HepG2 (cell line): ENCODE measurements around the gene CD3G. TPM values are rescaled to one million over a fixed set of nuclear protein-coding genes. Genes with fewer than 3 reads are reported as not detected.
A peak's percentile ranks its signal among the peaks of the same experiment; 100 is the strongest.

Source experiments
- DBP ChIP-seq: sonication (generic); formaldehyde crosslinking; IDR thresholded peaks from 2 replicates; pipeline ENCODE4 v1.4.0; 2020; ENCODE audit warnings: missing genetic modification reagents; ENCODE audit errors: not compliant biosample characterization
- DR1 ChIP-seq: sonication (generic); formaldehyde crosslinking; IDR thresholded peaks from 2 replicates; pipeline ENCODE4 v1.8.0; 2021; ENCODE audit warnings: mild to moderate bottlenecking, missing genetic modification reagents, inconsistent platforms
- LCORL ChIP-seq, 2 experiments: fragments of 450-650 bp in 1 of 2; sonication (generic) in 1 of 2; formaldehyde crosslinking in 1 of 2; IDR thresholded peaks; 2 replicates each; pipeline versions ENCODE4 v1.5.0 to v1.6.1; 2017 to 2020; ENCODE audit warnings: antibody characterized with exemption in 1 of 2, missing genetic modification reagents in 1 of 2
- POLR2AphosphoS5 ChIP-seq: IDR thresholded peaks from 2 replicates; pipeline ENCODE4 v1.6.1; 2012; ENCODE audit warnings: low read depth, low read length
- SOX13 ChIP-seq, 3 experiments: fragments of 450-650 bp in 1 of 3; sonication (generic) in 1 of 3; formaldehyde crosslinking in 1 of 3; IDR thresholded peaks in 2 of 3; conservative IDR thresholded peaks in 1 of 3; 2 replicates each; pipeline versions ENCODE4 v1.5.0 to v1.6.1; 2016 to 2020; ENCODE audit warnings: antibody characterized with exemption in 1 of 3, mild to moderate bottlenecking in 1 of 3, missing compliant biosample characterization in 1 of 3, missing genetic modification reagents in 1 of 3, moderate library complexity in 1 of 3
- SP5 ChIP-seq: IDR thresholded peaks from 2 replicates; pipeline ENCODE4 v1.6.1; 2016; ENCODE audit warnings: low read depth, borderline replicate concordance
- THYN1 ChIP-seq: sonication (generic); formaldehyde crosslinking; IDR thresholded peaks from 2 replicates; pipeline ENCODE4 v1.8.1; 2023; ENCODE audit warnings: low read depth, mild to moderate bottlenecking, moderate library complexity, missing genetic modification reagents, borderline replicate concordance
- ZFP41 ChIP-seq: sonication (generic); formaldehyde crosslinking; IDR thresholded peaks from 2 replicates; pipeline ENCODE4 v1.4.0; 2020; ENCODE audit warnings: mild to moderate bottlenecking, missing genetic modification reagents, borderline replicate concordance
- ZNF331 ChIP-seq: sonication (generic); formaldehyde crosslinking; IDR thresholded peaks from 2 replicates; pipeline ENCODE4 v1.4.0; 2020; ENCODE audit warnings: missing genetic modification reagents
- ZNF382 ChIP-seq: sonication (generic); formaldehyde crosslinking; IDR thresholded peaks from 2 replicates; pipeline ENCODE4 v1.5.0; 2020; ENCODE audit warnings: missing genetic modification reagents, mild to moderate bottlenecking, borderline replicate concordance
- ZNF407 ChIP-seq: sonication (generic); formaldehyde crosslinking; IDR thresholded peaks from one replicate; pipeline ENCODE4 v1.5.1; 2020; ENCODE audit warnings: mild to moderate bottlenecking, missing genetic modification reagents; ENCODE audit errors: not compliant biosample characterization
- ZNF597 ChIP-seq: sonication (generic); formaldehyde crosslinking; IDR thresholded peaks from 2 replicates; pipeline ENCODE4 v1.5.0; 2020; ENCODE audit warnings: missing genetic modification reagents
- ZNF747 ChIP-seq: sonication (generic); formaldehyde crosslinking; IDR thresholded peaks from 2 replicates; pipeline ENCODE4 v1.8.1; 2023; ENCODE audit warnings: missing genetic modification reagents, mild to moderate bottlenecking, borderline replicate concordance
- polyA plus RNA-seq, 8 experiments: library from polyadenylated mRNA; depleted of rRNA in 3 of 8; stranded (reverse) in 7 of 8; unstranded in 1 of 8; fragments of >200 nt; fragmentation: Illumina TruSeq in 4 of 8; extraction: Trizol in 4 of 8; gene quantifications; 2 replicates each; pipeline versions ENCODE4 v1.2.1 to v1.2.3, GENCODE V29; 2011 to 2016; ENCODE audit warnings: low read depth in 4 of 8, missing spikeins in 1 of 8, mixed read lengths in 1 of 8; ENCODE audit not compliant: insufficient read depth in 1 of 8
- total RNA-seq, 5 experiments: library from RNA; depleted of rRNA; stranded (reverse); fragments of >200 nt; fragmentation: Illumina TruSeq; extraction: Trizol; gene quantifications; 2 replicates each; pipeline ENCODE4 v1.2.3, GENCODE V29; 2016; ENCODE audit warnings: low read depth in 1 of 5
- TF ChIP-seq, protein P1 (sequence below): sonication (generic); formaldehyde crosslinking; IDR thresholded peaks from 2 replicates; pipeline ENCODE4 v1.8.1; 2022; ENCODE audit warnings: mild to moderate bottlenecking, missing genetic modification reagents
- TF ChIP-seq, protein P2 (sequence below): sonication (generic); formaldehyde crosslinking; IDR thresholded peaks from 2 replicates; pipeline ENCODE4 v1.8.0; 2022; ENCODE audit warnings: mild to moderate bottlenecking, missing genetic modification reagents, moderate library complexity

Gene CD3G
- total and polyA plus RNA-seq, 2 of the 13 experiments (the other 11 are each of a cell fraction or from before 2014, with no cell fraction given): not detected

GRCh38 chr11:118359295-118359958 lies 15.3 kb downstream of the CD3G start, which contains the start of gene UBE4A (continued):
- no peak for TF ChIP-seq ZNF597 (CRISPR knock-in tag)
- TF ChIP-seq ZFP41 (CRISPR knock-in tag): no peak
- no peak for TF ChIP-seq ZNF407 (CRISPR knock-in tag)
- no peak; the same call in 1 of the 2 replicates for TF ChIP-seq LCORL (IDR thresholded peaks at IDR 0.05)
- no peak for TF ChIP-seq LCORL (CRISPR knock-in tag; IDR thresholded peaks at IDR 0.05)
- TF ChIP-seq DR1 (CRISPR knock-in tag): no peak
- no peak for TF ChIP-seq ZNF747
- TF ChIP-seq, protein P1, sequence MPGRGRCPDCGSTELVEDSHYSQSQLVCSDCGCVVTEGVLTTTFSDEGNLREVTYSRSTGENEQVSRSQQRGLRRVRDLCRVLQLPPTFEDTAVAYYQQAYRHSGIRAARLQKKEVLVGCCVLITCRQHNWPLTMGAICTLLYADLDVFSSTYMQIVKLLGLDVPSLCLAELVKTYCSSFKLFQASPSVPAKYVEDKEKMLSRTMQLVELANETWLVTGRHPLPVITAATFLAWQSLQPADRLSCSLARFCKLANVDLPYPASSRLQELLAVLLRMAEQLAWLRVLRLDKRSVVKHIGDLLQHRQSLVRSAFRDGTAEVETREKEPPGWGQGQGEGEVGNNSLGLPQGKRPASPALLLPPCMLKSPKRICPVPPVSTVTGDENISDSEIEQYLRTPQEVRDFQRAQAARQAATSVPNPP (CRISPR knock-in tag): no peak
- TF ChIP-seq DBP: no peak
- TF ChIP-seq ZNF382 (CRISPR knock-in tag): no peak
- TF ChIP-seq SP5 (CRISPR knock-in tag): peak; percentile 39; the same call in 1 of the 2 replicates
- no peak for TF ChIP-seq SOX13 (IDR thresholded peaks at IDR 0.05)
- no peak; a peak in 1 of 4 replicates for TF ChIP-seq SOX13 (CRISPR knock-in tag; conservative IDR thresholded peaks at IDR 0.05 in 1 of 2, IDR thresholded peaks at IDR 0.05 in 1 of 2)
- no peak for TF ChIP-seq THYN1 (CRISPR knock-in tag)
- peak; percentile 96 for TF ChIP-seq POLR2AphosphoS5
- TF ChIP-seq, protein P2, sequence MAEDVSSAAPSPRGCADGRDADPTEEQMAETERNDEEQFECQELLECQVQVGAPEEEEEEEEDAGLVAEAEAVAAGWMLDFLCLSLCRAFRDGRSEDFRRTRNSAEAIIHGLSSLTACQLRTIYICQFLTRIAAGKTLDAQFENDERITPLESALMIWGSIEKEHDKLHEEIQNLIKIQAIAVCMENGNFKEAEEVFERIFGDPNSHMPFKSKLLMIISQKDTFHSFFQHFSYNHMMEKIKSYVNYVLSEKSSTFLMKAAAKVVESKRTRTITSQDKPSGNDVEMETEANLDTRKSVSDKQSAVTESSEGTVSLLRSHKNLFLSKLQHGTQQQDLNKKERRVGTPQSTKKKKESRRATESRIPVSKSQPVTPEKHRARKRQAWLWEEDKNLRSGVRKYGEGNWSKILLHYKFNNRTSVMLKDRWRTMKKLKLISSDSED (CRISPR knock-in tag): no peak
- TF ChIP-seq ZNF331: no peak
